ENCODE data around the gene CLEC11A. TPM values are rescaled to one million over a fixed set of nuclear protein-coding genes. Genes with fewer than 3 reads are reported as not detected.
A peak's percentile ranks its signal among the peaks of the same experiment; 100 is the strongest.

CLEC11A gene
- total RNA-seq, 1 experiment from 2014 or later, result 59.1 TPM

DNA sequence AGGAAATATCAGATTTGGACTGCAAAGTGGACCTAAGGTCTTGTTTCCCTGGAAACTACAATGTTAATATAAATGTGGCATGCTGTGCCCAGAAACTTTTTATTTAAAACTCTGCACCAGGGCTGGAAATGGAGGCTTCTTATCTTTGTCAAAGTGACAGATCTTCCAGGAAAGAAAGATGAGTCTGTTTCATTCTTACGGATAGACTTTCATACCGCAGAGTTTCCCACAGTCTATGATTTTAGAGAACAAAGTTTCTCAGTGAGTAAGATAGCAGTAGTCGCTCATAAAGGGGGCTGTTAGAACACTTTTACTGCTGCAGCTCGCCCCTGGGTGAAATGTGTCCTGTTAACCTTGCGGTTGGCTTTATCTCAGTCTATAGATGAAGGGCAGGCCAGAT is 6.7 kb downstream of the CLEC11A start:
- no peak overlapping the region for H3K4me3 ChIP-seq (ENCODE audit: low read depth, low read length, poor library complexity, severe bottlenecking)
- H3K9me3 ChIP-seq (ENCODE audit: low read depth, low read length, poor library complexity, severe bottlenecking), result no peaks in the 10 kb centered on the region
- ChIA-PET CTCF (interaction anchor here (0.7 kb wide), 1 partner anchor 54 kb away, joined by 3 read pairs; no protein-coding TSS in a partner anchor), POLR2A (ENCODE audit: low non-redundant PET) (no interaction called here)
- no peak overlapping the region for H3K27ac ChIP-seq (ENCODE audit: low read depth, low read length, poor library complexity, severe bottlenecking)
- intact Hi-C loops (cut with micrococcal nuclease; ENCODE audit: unreplicated experiment), result loop anchor here (10.0 kb wide), 1 partner anchor 1215 kb away; the partner anchor contains the start of gene FCGRT
- no TSS peak for BruUV-seq (replicated peaks)
- peaks cover 28% of the 10 kb centered on the region for H3K4me1 ChIP-seq (ENCODE audit: insufficient read depth, low read length, poor library complexity, severe bottlenecking)
- peaks cover 10% of the 10 kb centered on the region for H3K36me3 ChIP-seq (ENCODE audit: insufficient read depth, low read length, poor library complexity, severe bottlenecking)
- H3K27me3 ChIP-seq (replicated peaks; ENCODE audit: insufficient read depth, low read depth, low read length, poor library complexity), result no peaks in the 10 kb centered on the region
- TF ChIP-seq EZH2 (IDR thresholded peaks at IDR 0.05; ENCODE audit: borderline replicate concordance, low read depth, low read length, poor library complexity, severe bottlenecking), result no peak
- TF ChIP-seq, protein P1, sequence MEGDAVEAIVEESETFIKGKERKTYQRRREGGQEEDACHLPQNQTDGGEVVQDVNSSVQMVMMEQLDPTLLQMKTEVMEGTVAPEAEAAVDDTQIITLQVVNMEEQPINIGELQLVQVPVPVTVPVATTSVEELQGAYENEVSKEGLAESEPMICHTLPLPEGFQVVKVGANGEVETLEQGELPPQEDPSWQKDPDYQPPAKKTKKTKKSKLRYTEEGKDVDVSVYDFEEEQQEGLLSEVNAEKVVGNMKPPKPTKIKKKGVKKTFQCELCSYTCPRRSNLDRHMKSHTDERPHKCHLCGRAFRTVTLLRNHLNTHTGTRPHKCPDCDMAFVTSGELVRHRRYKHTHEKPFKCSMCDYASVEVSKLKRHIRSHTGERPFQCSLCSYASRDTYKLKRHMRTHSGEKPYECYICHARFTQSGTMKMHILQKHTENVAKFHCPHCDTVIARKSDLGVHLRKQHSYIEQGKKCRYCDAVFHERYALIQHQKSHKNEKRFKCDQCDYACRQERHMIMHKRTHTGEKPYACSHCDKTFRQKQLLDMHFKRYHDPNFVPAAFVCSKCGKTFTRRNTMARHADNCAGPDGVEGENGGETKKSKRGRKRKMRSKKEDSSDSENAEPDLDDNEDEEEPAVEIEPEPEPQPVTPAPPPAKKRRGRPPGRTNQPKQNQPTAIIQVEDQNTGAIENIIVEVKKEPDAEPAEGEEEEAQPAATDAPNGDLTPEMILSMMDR (conservative IDR thresholded peaks at IDR 0.05; ENCODE audit: low read depth, low read length), result no peak
- no peak for DNase-seq (ENCODE audit: low spot score)

GRCh38 chr19:50735869-50736268 is 12.7 kb downstream of the CLEC11A start:
- no TSS peak for BruUV-seq (replicated peaks)
- POLR2A ChIA-PET (ENCODE audit: low non-redundant PET), result no interaction called here
- Histone ChIP-seq H3K4me3 (ENCODE audit: low read depth, low read length, poor library complexity, severe bottlenecking) (no peak overlapping the region), H3K36me3 (ENCODE audit: insufficient read depth, low read length, poor library complexity, severe bottlenecking) (no peaks in the 10 kb centered on the region), H3K27ac (ENCODE audit: low read depth, low read length, poor library complexity, severe bottlenecking) (peak overlapping the region; percentile 88), H3K9me3 (ENCODE audit: low read depth, low read length, poor library complexity, severe bottlenecking) (no peaks in the 10 kb centered on the region), H3K4me1 (ENCODE audit: insufficient read depth, low read length, poor library complexity, severe bottlenecking) (peaks cover 42% of the 10 kb centered on the region), H3K27me3 (replicated peaks; ENCODE audit: insufficient read depth, low read depth, low read length, poor library complexity) (no peaks in the 10 kb centered on the region)
- no peak for DNase-seq (ENCODE audit: low spot score)
- CTCF ChIA-PET, result no interaction called here
- TF ChIP-seq, protein P1 (conservative IDR thresholded peaks at IDR 0.05; ENCODE audit: low read depth, low read length), result no peak
- no peak for TF ChIP-seq EZH2 (IDR thresholded peaks at IDR 0.05; ENCODE audit: borderline replicate concordance, low read depth, low read length, poor library complexity, severe bottlenecking)
- intact Hi-C loops (cut with micrococcal nuclease; ENCODE audit: unreplicated experiment), result loop anchor here (10.0 kb wide), 1 partner anchor 1221 kb away; the partner anchor contains the start of gene FCGRT

DNA sequence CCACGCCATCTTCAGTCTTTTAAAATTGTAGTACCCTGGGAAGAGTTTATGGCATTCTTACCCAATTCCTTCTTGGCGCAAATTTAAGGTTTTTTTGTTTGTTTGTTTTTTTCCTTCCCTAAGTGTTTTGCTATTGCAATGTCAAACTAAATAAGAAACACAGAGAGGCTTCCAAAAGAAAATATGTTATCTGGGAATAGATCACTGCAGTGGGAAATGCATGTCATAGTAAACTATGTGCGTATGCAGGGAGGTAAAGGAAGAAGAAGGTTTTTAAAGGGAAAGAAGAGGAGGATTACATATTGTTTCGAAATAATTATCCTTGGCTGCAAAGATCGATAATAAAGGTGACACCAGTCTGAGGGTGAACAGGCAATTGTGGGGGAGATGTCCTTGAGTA is 13.2 kb downstream of the CLEC11A start:
- ChIA-PET POLR2A (ENCODE audit: low non-redundant PET) (no interaction called here), CTCF (no interaction called here)
- TF ChIP-seq, protein P1 (conservative IDR thresholded peaks at IDR 0.05; ENCODE audit: low read depth, low read length), result no peak
- TF ChIP-seq EZH2 (IDR thresholded peaks at IDR 0.05; ENCODE audit: borderline replicate concordance, low read depth, low read length, poor library complexity, severe bottlenecking), result no peak
- no TSS peak for BruUV-seq (replicated peaks)
- Histone ChIP-seq H3K4me3 (ENCODE audit: low read depth, low read length, poor library complexity, severe bottlenecking) (no peak overlapping the region), H3K36me3 (ENCODE audit: insufficient read depth, low read length, poor library complexity, severe bottlenecking) (no peaks in the 10 kb centered on the region), H3K27me3 (replicated peaks; ENCODE audit: insufficient read depth, low read depth, low read length, poor library complexity) (no peaks in the 10 kb centered on the region), H3K27ac (ENCODE audit: low read depth, low read length, poor library complexity, severe bottlenecking) (peak overlapping the region; percentile 88), H3K4me1 (ENCODE audit: insufficient read depth, low read length, poor library complexity, severe bottlenecking) (peaks cover 46% of the 10 kb centered on the region), H3K9me3 (ENCODE audit: low read depth, low read length, poor library complexity, severe bottlenecking) (no peaks in the 10 kb centered on the region)
- intact Hi-C loops (cut with micrococcal nuclease; ENCODE audit: unreplicated experiment), result loop anchor here (10.0 kb wide), 1 partner anchor 1222 kb away; the partner anchor contains the start of gene FCGRT
- DNase-seq (ENCODE audit: low spot score), result no peak
